Type B pancreatic cell (in vitro differentiated cells): ENCODE data around the gene ATXN10. TPM values are rescaled to one million over a fixed set of nuclear protein-coding genes. Genes with fewer than 3 reads are reported as not detected.

ENCODE experiments used
- DNase-seq: peaks from one replicate; pipeline ENCODE4 v3.0.0; 2021; ENCODE audit warnings: mixed read lengths; ENCODE audit not compliant: unreplicated experiment; ENCODE audit errors: extremely low spot score
- H3K27ac Mint-ChIP-seq: 2 replicates; pipeline ENCODE4 v1.8.0; 2021; ENCODE audit warnings: mild to moderate bottlenecking, mixed read lengths
- H3K27me3 Mint-ChIP-seq: 2 replicates; pipeline ENCODE4 v1.8.0; 2021; ENCODE audit warnings: mixed read lengths
- H3K36me3 Mint-ChIP-seq: 2 replicates; pipeline ENCODE4 v1.8.0; 2021; ENCODE audit warnings: mixed read lengths
- H3K4me1 Mint-ChIP-seq: one replicate; pipeline ENCODE4 v1.8.0; 2021; ENCODE audit warnings: mixed read lengths; ENCODE audit not compliant: unreplicated experiment
- H3K4me3 Mint-ChIP-seq: 2 replicates; pipeline ENCODE4 v1.8.0; 2021; ENCODE audit warnings: mild to moderate bottlenecking, mixed read lengths
- H3K9me3 Mint-ChIP-seq: 2 replicates; pipeline ENCODE4 v1.8.0; 2021; ENCODE audit warnings: mixed read lengths
- total RNA-seq: library from RNA; stranded (reverse); gene quantifications from 2 replicates; pipeline ENCODE4 v1.2.1, GENCODE V29; 2021; ENCODE audit warnings: low replicate concordance
- TF ChIP-seq, protein P1 (sequence below): fragments of 200-600 bp; sonication (generic); conservative IDR thresholded peaks from 2 replicates; pipeline ENCODE4 v1.5.0; 2021; ENCODE audit warnings: antibody characterized with exemption, mild to moderate bottlenecking

The ATXN10 gene
- total RNA-seq, 1 donor from 2014 or later = 182 TPM

DNA sequence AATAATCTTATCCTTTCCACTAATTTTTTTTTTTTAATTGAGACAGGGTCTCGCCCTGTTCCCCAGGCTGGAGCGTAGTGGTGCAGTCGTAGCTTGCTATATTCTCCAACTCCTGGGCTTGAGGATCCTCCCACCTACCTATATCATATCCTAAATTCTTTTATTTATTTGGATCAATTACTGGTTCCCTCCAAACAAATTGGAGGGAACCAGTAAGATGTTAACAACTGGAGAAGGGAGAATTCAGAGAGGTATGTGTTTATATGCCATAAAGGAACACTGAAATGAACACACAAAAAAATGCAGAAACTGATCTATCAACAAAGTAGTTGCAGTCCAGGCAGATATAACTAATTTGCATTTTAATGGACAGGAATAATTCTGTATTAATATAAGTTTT lies 63.6 kb downstream of the ATXN10 start:
- no peak overlapping the region for H3K27ac Mint-ChIP-seq
- no peaks in the 10 kb centered on the region for H3K27me3 Mint-ChIP-seq
- H3K9me3 Mint-ChIP-seq = no peaks in the 10 kb centered on the region
- TF ChIP-seq, protein P1, sequence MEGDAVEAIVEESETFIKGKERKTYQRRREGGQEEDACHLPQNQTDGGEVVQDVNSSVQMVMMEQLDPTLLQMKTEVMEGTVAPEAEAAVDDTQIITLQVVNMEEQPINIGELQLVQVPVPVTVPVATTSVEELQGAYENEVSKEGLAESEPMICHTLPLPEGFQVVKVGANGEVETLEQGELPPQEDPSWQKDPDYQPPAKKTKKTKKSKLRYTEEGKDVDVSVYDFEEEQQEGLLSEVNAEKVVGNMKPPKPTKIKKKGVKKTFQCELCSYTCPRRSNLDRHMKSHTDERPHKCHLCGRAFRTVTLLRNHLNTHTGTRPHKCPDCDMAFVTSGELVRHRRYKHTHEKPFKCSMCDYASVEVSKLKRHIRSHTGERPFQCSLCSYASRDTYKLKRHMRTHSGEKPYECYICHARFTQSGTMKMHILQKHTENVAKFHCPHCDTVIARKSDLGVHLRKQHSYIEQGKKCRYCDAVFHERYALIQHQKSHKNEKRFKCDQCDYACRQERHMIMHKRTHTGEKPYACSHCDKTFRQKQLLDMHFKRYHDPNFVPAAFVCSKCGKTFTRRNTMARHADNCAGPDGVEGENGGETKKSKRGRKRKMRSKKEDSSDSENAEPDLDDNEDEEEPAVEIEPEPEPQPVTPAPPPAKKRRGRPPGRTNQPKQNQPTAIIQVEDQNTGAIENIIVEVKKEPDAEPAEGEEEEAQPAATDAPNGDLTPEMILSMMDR = no peak
- peaks cover 38% of the 10 kb centered on the region for H3K36me3 Mint-ChIP-seq
- no peak for DNase-seq
- peaks cover 9% of the 10 kb centered on the region for H3K4me1 Mint-ChIP-seq
- no peak overlapping the region for H3K4me3 Mint-ChIP-seq

DNA sequence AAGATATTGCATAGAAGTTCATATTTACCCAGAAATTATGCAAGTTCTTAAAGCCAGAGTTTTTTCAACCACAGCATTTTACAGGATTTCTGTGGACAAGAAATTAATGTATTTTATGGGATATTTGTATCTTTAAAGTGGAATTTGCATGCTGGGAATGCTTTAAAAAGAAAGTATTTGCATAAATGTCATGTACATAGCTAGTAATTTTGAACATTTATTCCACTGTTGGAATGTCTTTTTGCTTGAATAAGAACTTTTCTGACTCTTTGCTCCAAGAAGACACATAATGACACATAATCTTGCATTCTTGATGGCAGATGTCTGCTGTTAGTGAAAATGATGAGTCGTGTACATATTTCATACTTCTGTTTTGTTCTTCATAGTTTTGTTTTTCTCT lies 66.6 kb downstream of the ATXN10 start:
- DNase-seq = no peak
- TF ChIP-seq, protein P1 = no peak
- peaks cover 48% of the 10 kb centered on the region for H3K36me3 Mint-ChIP-seq
- no peak overlapping the region for H3K27ac Mint-ChIP-seq
- no peaks in the 10 kb centered on the region for H3K9me3 Mint-ChIP-seq
- H3K4me3 Mint-ChIP-seq = no peak overlapping the region
- no peaks in the 10 kb centered on the region for H3K27me3 Mint-ChIP-seq
- H3K4me1 Mint-ChIP-seq = peaks cover 6% of the 10 kb centered on the region

GRCh38 chr22:45740236-45740635 lies 68.6 kb downstream of the ATXN10 start:
- Mint-ChIP-seq H3K27ac (no peak overlapping the region), H3K36me3 (peaks cover 65% of the 10 kb centered on the region)

GRCh38 chr22:45742866-45743450 lies 71.3 kb downstream of the ATXN10 start:
- Mint-ChIP-seq H3K4me3 (peak overlapping the region; percentile 27), H3K27ac (peak overlapping the region; percentile 41), H3K9me3 (no peaks in the 10 kb centered on the region), H3K27me3 (no peaks in the 10 kb centered on the region), H3K36me3 (peaks cover 67% of the 10 kb centered on the region), H3K4me1 (peaks cover 27% of the 10 kb centered on the region)
- TF ChIP-seq, protein P1 = no peak
- no peak for DNase-seq

More at GRCh38 chr22:45740236-45740635, 68.6 kb downstream of the ATXN10 start:
- Mint-ChIP-seq H3K9me3 (no peaks in the 10 kb centered on the region), H3K4me1 (peaks cover 20% of the 10 kb centered on the region), H3K27me3 (no peaks in the 10 kb centered on the region), H3K4me3 (no peak overlapping the region)
- DNase-seq = no peak
- TF ChIP-seq, protein P1 = no peak

- TF ChIP-seq, protein P1 = no peak
- Mint-ChIP-seq H3K27me3 (no peaks in the 10 kb centered on the region), H3K9me3 (no peaks in the 10 kb centered on the region), H3K4me1 (peaks cover 32% of the 10 kb centered on the region), H3K4me3 (peak overlapping the region; percentile 27), H3K27ac (peak overlapping the region; percentile 41), H3K36me3 (peaks cover 65% of the 10 kb centered on the region)
- no peak for DNase-seq
These were observed 72.1 kb downstream of the ATXN10 start for GRCh38 chr22:45743687-45744086.

GRCh38 chr22:45744442-45744841 lies 72.8 kb downstream of the ATXN10 start:
- no peak for DNase-seq
- Mint-ChIP-seq H3K4me3 (no peak overlapping the region), H3K4me1 (peaks cover 32% of the 10 kb centered on the region), H3K36me3 (peaks cover 59% of the 10 kb centered on the region), H3K27me3 (no peaks in the 10 kb centered on the region), H3K9me3 (no peaks in the 10 kb centered on the region), H3K27ac (no peak overlapping the region)
- TF ChIP-seq, protein P1 = no peak
